22Rv1 (cell line): ENCODE measurements around the gene ARL9.

Experiments used
- CTCF ChIP-seq: fragments of 450-650 bp; IDR thresholded peaks from 2 replicates; pipeline ENCODE4 v1.5.1; 2017; ENCODE audit warnings: mild to moderate bottlenecking
- ZFX ChIP-seq: fragments of 450-650 bp; IDR thresholded peaks from 2 replicates; pipeline ENCODE4 v1.6.1; 2017; ENCODE audit warnings: antibody characterized with exemption, borderline replicate concordance

GRCh38 chr4:56469489-56470210 is 35.9 kb upstream of the ARL9 start:
- no peak for TF ChIP-seq ZFX
- no peak for TF ChIP-seq CTCF
